B cell (primary cell): Measurements from ENCODE around the gene LAMB1. TPM values are rescaled to one million over a fixed set of nuclear protein-coding genes. Genes with fewer than 3 reads are reported as not detected.

Experiments
- ATAC-seq: fragments of 200-7000 bp; cut with Tn5 transposase; one replicate; pipeline ENCODE4 v1.10.0; 2021; ENCODE audit warnings: low read depth, mild to moderate bottlenecking, moderate number of reproducible peaks, moderate library complexity
- CTCF ChIA-PET: fragments of 350-600 bp; sonication (Branson Sonifier 250); formaldehyde crosslinking; loops from one replicate; lab custom pipeline; 2021; ENCODE audit warnings: antibody characterized with exemption, inconsistent platforms; lab: Charles Lee
- POLR2A ChIA-PET: fragments of 350-600 bp; sonication (Branson Sonifier 250); formaldehyde crosslinking; loops from one replicate; lab custom pipeline; 2021; ENCODE audit warnings: antibody characterized with exemption; lab: Charles Lee
- DNase-seq: peaks from one replicate; pipeline ENCODE4 v3.0.0; 2013
- H2AFZ ChIP-seq: 2 replicates; pipeline ENCODE4 v1.6.1; 2012; ENCODE audit warnings: mild to moderate bottlenecking, low read depth, low read length; ENCODE audit not compliant: insufficient read depth, poor library complexity, severe bottlenecking
- H3K27ac ChIP-seq, 2 donors: 1 replicate in 1 of 2; 2 replicates in 1 of 2; pipeline ENCODE4 v1.5.1; 2012 to 2013; ENCODE audit warnings: low read length in 2 of 2, mild to moderate bottlenecking in 2 of 2, moderate library complexity in 1 of 2
- H3K27me3 ChIP-seq, 4 experiments: fragments of 200-600 bp in 1 of 4; sonication (generic) in 1 of 4; replicated peaks in 1 of 4; 1 replicate in 2 of 4; 2 replicates in 2 of 4; pipeline versions ENCODE4 v1.6.1 to v1.7.0; 2013 to 2016; ENCODE audit warnings: low read length in 3 of 4, mild to moderate bottlenecking in 2 of 4, mixed read lengths in 1 of 4, moderate library complexity in 1 of 4; ENCODE audit not compliant: insufficient read depth in 4 of 4, control insufficient read depth in 3 of 4; ENCODE audit errors: control extremely low read depth in 1 of 4
- H3K36me3 ChIP-seq, 2 experiments: replicated peaks in 1 of 2; 1 replicate in 1 of 2; 2 replicates in 1 of 2; pipeline versions ENCODE4 v1.6.1 to v1.7.1; 2013; ENCODE audit warnings: low read length in 1 of 2; ENCODE audit not compliant: insufficient read depth in 2 of 2, control insufficient read depth in 1 of 2; ENCODE audit errors: control extremely low read depth in 1 of 2, extremely low read depth in 1 of 2
- H3K4me1 ChIP-seq, 2 donors: fragments of 200-600 bp in 1 of 2; sonication (generic) in 1 of 2; 1 replicate in 1 of 2; 2 replicates in 1 of 2; pipeline versions ENCODE4 v1.5.1 to v1.6.1; 2013 to 2017; ENCODE audit warnings: low read length in 2 of 2; ENCODE audit not compliant: control insufficient read depth in 2 of 2, insufficient read depth in 2 of 2
- H3K4me2 ChIP-seq: replicated peaks from 2 replicates; pipeline ENCODE3; 2012; ENCODE audit warnings: mild to moderate bottlenecking, low read depth, low read length; ENCODE audit not compliant: poor library complexity, severe bottlenecking
- H3K4me3 ChIP-seq, 5 experiments: fragments of 200-600 bp in 1 of 5; sonication (generic) in 1 of 5; 1 replicate in 3 of 5; 2 replicates in 2 of 5; pipeline versions ENCODE4 v1.5.1 to v1.7.0; 2011 to 2016; ENCODE audit warnings: low read length in 4 of 5, mild to moderate bottlenecking in 4 of 5, low read depth in 2 of 5, control low read depth in 1 of 5, moderate library complexity in 1 of 5; ENCODE audit not compliant: insufficient read depth in 1 of 5; ENCODE audit errors: control extremely low read depth in 1 of 5, extremely low read depth in 1 of 5
- H3K79me2 ChIP-seq: fragments of 200-600 bp; sonication (generic); one replicate; pipeline ENCODE4 v1.6.0; 2016; ENCODE audit warnings: low read length; ENCODE audit not compliant: control insufficient read depth, insufficient read depth
- H3K9ac ChIP-seq: fragments of 200-600 bp; sonication (generic); 2 replicates; pipeline ENCODE4 v1.6.1; 2017; ENCODE audit warnings: mild to moderate bottlenecking, low read length, moderate library complexity
- H3K9me3 ChIP-seq, 3 donors: one replicate each; pipeline versions ENCODE4 v1.6.1 to v1.7.1; 2013; ENCODE audit warnings: low read length in 2 of 3; ENCODE audit not compliant: control insufficient read depth in 2 of 3, insufficient read depth in 1 of 3; ENCODE audit errors: control extremely low read depth in 1 of 3
- H4K20me1 ChIP-seq: 2 replicates; pipeline ENCODE4 v1.6.0; 2012; ENCODE audit warnings: mild to moderate bottlenecking, low read length; ENCODE audit not compliant: insufficient read depth, control insufficient read depth, poor library complexity, severe bottlenecking
- H3K27ac Mint-ChIP-seq: one replicate; pipeline ENCODE4 v1.8.0; 2021; ENCODE audit warnings: mixed read lengths
- H3K27me3 Mint-ChIP-seq: one replicate; pipeline ENCODE4 v1.8.0; 2021; ENCODE audit warnings: mixed read lengths
- H3K4me1 Mint-ChIP-seq: one replicate; pipeline ENCODE4 v1.8.0; 2021; ENCODE audit warnings: mixed read lengths
- H3K4me3 Mint-ChIP-seq: one replicate; pipeline ENCODE4 v1.8.0; 2021; ENCODE audit warnings: mixed read lengths
- H3K9me3 Mint-ChIP-seq: one replicate; pipeline ENCODE4 v1.8.0; 2022; ENCODE audit warnings: mixed read lengths; ENCODE audit not compliant: insufficient read depth
- CTCF ChIP-seq: fragments of 200-600 bp; IDR thresholded peaks from one replicate; pipeline ENCODE4 v1.8.0; 2022; ENCODE audit warnings: antibody characterized with exemption, mild to moderate bottlenecking
- EZH2 ChIP-seq: IDR thresholded peaks from 2 replicates; pipeline ENCODE4 v1.6.1; 2012; ENCODE audit warnings: borderline replicate concordance, low read depth, mild to moderate bottlenecking, moderate library complexity, low read length; ENCODE audit not compliant: insufficient read depth, poor library complexity, severe bottlenecking
- WGBS: methylation state at CpG from one replicate; pipeline ENCODE4 v1.1.5; 2013; ENCODE audit warnings: missing lambda C conversion rate; ENCODE audit not compliant: insufficient coverage; 5-methylcytosine and 5-hydroxymethylcytosine counted together
- intact Hi-C: fragments of 100-400 bp; cut with micrococcal nuclease; formaldehyde crosslinking; loops from one replicate; pipeline ENCODE4 v1.10.0; 2022
- polyA plus RNA-seq: library from polyadenylated mRNA; depleted of rRNA; stranded (reverse); fragments of >200 nt; gene quantifications from 2 replicates; pipeline ENCODE4 v1.2.3, GENCODE V29; 2012
- total RNA-seq, 2 donors: library from RNA; stranded (reverse); fragments of 120-200 nt in 1 of 2; gene quantifications; 1 replicate in 1 of 2; 2 replicates in 1 of 2; pipeline versions ENCODE4 v1.2.3 to v1.2.4, GENCODE V29; 2013 to 2022

The LAMB1 gene
- total and polyA plus RNA-seq, 2 donors (not counting 1 experiment from before 2014, with no cell fraction given), result not detected

- no peak overlapping the region for H3K4me2 ChIP-seq
- H3K9ac ChIP-seq, result no peak overlapping the region
- H3K27me3 ChIP-seq, result peaks cover 0 to 4% (median 1%) of the 10 kb centered on the region in 4 experiments
Observed at GRCh38 chr7:107961405-107961804, 41.6 kb downstream of the LAMB1 start.

DNA sequence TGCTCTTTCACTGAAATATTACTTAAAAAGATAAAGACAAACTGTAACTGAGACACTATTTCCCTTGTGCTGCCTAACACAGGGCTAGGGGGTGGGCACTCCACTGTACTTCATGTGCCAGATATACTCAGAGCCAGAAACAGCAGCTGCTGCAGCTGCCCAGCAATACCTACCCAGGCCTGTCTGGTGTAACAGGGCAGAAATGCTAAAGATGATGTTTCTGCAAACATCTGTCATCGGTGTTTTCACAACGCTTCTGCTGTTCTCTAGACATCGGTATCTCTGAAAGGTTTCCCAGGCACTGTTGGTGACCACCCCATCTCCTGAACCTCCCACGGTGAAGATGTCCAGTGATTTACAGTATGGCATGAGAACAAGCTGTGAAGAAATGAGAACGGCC lies 42.7 kb downstream of the LAMB1 start:
- no peak overlapping the region for H3K4me3 Mint-ChIP-seq
- H3K27me3 ChIP-seq, result peaks cover 0 to 5% (median 2%) of the 10 kb centered on the region in 4 experiments

More at GRCh38 chr7:107961405-107961804, 41.6 kb downstream of the LAMB1 start:
- H3K4me1 ChIP-seq, result no peaks in the 10 kb centered on the region
- no peak for DNase-seq
- no peak overlapping the region for H3K4me3 Mint-ChIP-seq
- ChIA-PET CTCF (no interaction called here), POLR2A (no interaction called here)
- no peak overlapping the region for H2AFZ ChIP-seq
- H3K9me3 ChIP-seq, result no peaks in the 10 kb centered on the region
- peaks cover 32% of the 10 kb centered on the region for H3K27me3 Mint-ChIP-seq
- H3K36me3 ChIP-seq, result no peaks in the 10 kb centered on the region
- H3K4me1 Mint-ChIP-seq, result no peaks in the 10 kb centered on the region
- intact Hi-C loops, result no loop called here
- 88% methylated on average over 8 of the region's 9 CpGs for WGBS
- H3K27ac Mint-ChIP-seq, result no peak overlapping the region
- no peak overlapping the region for H3K27ac ChIP-seq
- no peak for TF ChIP-seq CTCF
- no peak for TF ChIP-seq EZH2
- no peaks in the 10 kb centered on the region for H4K20me1 ChIP-seq
- ATAC-seq, result no peak
- no peak overlapping the region for H3K4me3 ChIP-seq
- H3K79me2 ChIP-seq, result no peaks in the 10 kb centered on the region
- no peaks in the 10 kb centered on the region for H3K9me3 Mint-ChIP-seq

More for the DNA sequence above, 42.7 kb downstream of the LAMB1 start:
- H3K4me3 ChIP-seq, result no peak overlapping the region
- H3K27ac ChIP-seq, result no peak overlapping the region
- Mint-ChIP-seq H3K4me1 (no peaks in the 10 kb centered on the region), H3K27ac (no peak overlapping the region), H3K9me3 (no peaks in the 10 kb centered on the region), H3K27me3 (peaks cover 38% of the 10 kb centered on the region)
- no peak for TF ChIP-seq CTCF
- no peak for TF ChIP-seq EZH2
- no peak overlapping the region for H3K4me2 ChIP-seq
- H3K9ac ChIP-seq, result no peak overlapping the region
- ATAC-seq, result no peak
- no peak overlapping the region for H2AFZ ChIP-seq
- no peaks in the 10 kb centered on the region for H3K79me2 ChIP-seq
- H3K36me3 ChIP-seq, result no peaks in the 10 kb centered on the region
- H3K9me3 ChIP-seq, result no peaks in the 10 kb centered on the region
- no peaks in the 10 kb centered on the region for H4K20me1 ChIP-seq
- H3K4me1 ChIP-seq, result no peaks in the 10 kb centered on the region
- WGBS, result 96% methylated on average over 4 of the region's 5 CpGs
- intact Hi-C loops, result no loop called here
- ChIA-PET POLR2A (no interaction called here), CTCF (no interaction called here)
- no peak for DNase-seq
